ENCODE results near the gene SNX33. TPM values are rescaled to one million over a fixed set of nuclear protein-coding genes. Genes with fewer than 3 reads are reported as not detected.
A peak's percentile ranks its signal among the peaks of the same experiment; 100 is the strongest.

SNX33 gene
- total and polyA plus RNA-seq, 12 donors = 10.1 to 41.4 (median 19.3) TPM

DNA sequence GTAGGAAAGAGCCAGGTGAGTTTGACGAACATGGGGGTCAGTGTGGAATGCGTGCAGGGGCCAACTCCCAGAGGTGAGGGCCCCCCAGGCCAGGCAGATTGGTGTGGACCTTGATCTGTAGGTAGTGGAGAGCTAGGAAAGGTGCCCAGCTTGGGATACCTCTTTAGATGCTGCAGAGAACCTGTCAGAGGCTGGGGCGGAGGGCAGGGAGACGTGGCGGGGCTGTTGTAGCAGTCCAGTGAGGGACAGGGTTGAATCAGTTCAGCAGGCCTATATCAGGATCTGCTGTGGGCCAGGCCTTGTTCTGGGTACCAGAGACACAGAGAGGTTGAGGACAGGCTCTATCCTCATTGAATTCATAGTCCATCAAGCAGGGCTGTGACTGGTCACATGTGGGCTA, 8.6 kb downstream of the SNX33 start:
- TF ChIP-seq, protein P1, sequence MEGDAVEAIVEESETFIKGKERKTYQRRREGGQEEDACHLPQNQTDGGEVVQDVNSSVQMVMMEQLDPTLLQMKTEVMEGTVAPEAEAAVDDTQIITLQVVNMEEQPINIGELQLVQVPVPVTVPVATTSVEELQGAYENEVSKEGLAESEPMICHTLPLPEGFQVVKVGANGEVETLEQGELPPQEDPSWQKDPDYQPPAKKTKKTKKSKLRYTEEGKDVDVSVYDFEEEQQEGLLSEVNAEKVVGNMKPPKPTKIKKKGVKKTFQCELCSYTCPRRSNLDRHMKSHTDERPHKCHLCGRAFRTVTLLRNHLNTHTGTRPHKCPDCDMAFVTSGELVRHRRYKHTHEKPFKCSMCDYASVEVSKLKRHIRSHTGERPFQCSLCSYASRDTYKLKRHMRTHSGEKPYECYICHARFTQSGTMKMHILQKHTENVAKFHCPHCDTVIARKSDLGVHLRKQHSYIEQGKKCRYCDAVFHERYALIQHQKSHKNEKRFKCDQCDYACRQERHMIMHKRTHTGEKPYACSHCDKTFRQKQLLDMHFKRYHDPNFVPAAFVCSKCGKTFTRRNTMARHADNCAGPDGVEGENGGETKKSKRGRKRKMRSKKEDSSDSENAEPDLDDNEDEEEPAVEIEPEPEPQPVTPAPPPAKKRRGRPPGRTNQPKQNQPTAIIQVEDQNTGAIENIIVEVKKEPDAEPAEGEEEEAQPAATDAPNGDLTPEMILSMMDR (IDR thresholded peaks at IDR 0.05) = no peak
- no peak for TF ChIP-seq POLR2A (IDR thresholded peaks at IDR 0.05)
- Histone ChIP-seq H3K27me3 (no peaks in the 10 kb centered on the region), H3K36me3 (replicated peaks in 1 of 2) (peaks cover 0 to 18% of the 10 kb centered on the region in 2 donors), H3K9me3 (replicated peaks in 1 of 3) (no peaks in the 10 kb centered on the region), H3K27ac (no peak overlapping the region), H3K4me3 (no peak overlapping the region), H3K4me1 (replicated peaks in 1 of 2) (peaks cover 13 to 50% of the 10 kb centered on the region in 2 donors)
- intact Hi-C loops (cut with DNase I) = no loop called here
- 85 to 96% (median 95%) methylated on average over 5 of the region's 5 CpGs for WGBS, 4 donors
- no peak for DNase-seq

- intact Hi-C loops (cut with DNase I) = no loop called here
- 94 to 98% (median 94%) methylated on average over 17 to 22 of the region's 22 CpGs for WGBS, 4 donors
- H3K9me3 ChIP-seq (replicated peaks in 1 of 3) = no peaks in the 10 kb centered on the region
- peaks cover 9 to 49% of the 10 kb centered on the region in 2 donors for H3K4me1 ChIP-seq (replicated peaks in 1 of 2)
- TF ChIP-seq POLR2A (IDR thresholded peaks at IDR 0.05) = no peak
- TF ChIP-seq, protein P1 (IDR thresholded peaks at IDR 0.05) = no peak
- H3K27me3 ChIP-seq = no peaks in the 10 kb centered on the region
- peaks cover 0 to 18% of the 10 kb centered on the region in 2 donors for H3K36me3 ChIP-seq (replicated peaks in 1 of 2)
- no peak for DNase-seq
- no peak overlapping the region for H3K27ac ChIP-seq
- no peak overlapping the region for H3K4me3 ChIP-seq
Measured at GRCh38 chr15:75656813-75657212, 9.1 kb downstream of the SNX33 start.

DNA sequence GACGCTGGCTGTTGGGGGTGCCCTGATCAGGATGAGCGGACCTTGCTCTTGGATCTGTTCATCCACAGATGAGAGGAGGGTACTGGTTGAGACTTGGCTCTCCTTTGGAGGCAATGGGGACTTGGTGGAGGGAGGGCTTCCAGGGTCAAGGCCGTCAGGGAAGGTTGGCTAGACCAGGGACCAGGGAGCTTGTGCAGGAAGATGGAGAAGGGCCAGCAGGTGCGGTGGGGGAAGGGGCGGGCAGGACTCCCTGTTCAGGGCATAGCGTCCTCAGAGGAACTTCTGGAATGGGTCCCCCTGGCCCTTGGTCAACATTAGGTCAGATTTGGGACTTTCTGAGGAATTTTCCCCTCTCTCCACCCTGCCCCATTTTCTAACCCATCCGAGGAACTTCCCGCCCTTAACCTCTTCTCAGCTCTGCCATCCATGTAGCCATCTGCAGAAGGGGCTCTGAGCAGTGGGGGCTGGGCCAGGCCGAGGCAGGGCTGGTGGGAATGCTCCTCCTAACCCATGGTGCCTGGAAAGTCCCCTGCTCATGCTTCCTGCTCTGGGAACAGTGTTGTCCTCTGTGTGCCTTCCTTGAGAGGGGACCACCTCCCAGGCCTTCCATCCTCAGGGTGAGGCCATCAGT, 11.5 kb downstream of the SNX33 start:
- intact Hi-C loops (cut with DNase I) = no loop called here
- H3K9me3 ChIP-seq (replicated peaks in 1 of 3) = no peaks in the 10 kb centered on the region
- H3K4me3 ChIP-seq = no peak overlapping the region
- peaks cover 0 to 27% of the 10 kb centered on the region in 2 donors for H3K4me1 ChIP-seq (replicated peaks in 1 of 2)
- DNase-seq = no peak
- WGBS, 4 donors = 76 to 84% (median 80%) methylated on average over 6 to 9 of the region's 9 CpGs
- H3K36me3 ChIP-seq (replicated peaks in 1 of 2) = peaks cover 0 to 18% of the 10 kb centered on the region in 2 donors
- peak overlapping the region in 1 of 5 donors; percentile 85 for H3K27ac ChIP-seq
- no peak for TF ChIP-seq POLR2A (IDR thresholded peaks at IDR 0.05)
- TF ChIP-seq, protein P1 (IDR thresholded peaks at IDR 0.05) = no peak
- no peaks in the 10 kb centered on the region for H3K27me3 ChIP-seq

GRCh38 chr15:75659928-75660645, 12.4 kb downstream of the SNX33 start:
- H3K4me1 ChIP-seq (replicated peaks in 1 of 2) = peaks cover 0 to 19% of the 10 kb centered on the region in 2 donors
- WGBS, 4 donors = 79 to 91% (median 84%) methylated on average over 16 to 17 of the region's 17 CpGs

More at GRCh38 chr15:75659928-75660645, 12.4 kb downstream of the SNX33 start:
- H3K4me3 ChIP-seq = no peak overlapping the region
- peaks cover 0 to 18% of the 10 kb centered on the region in 2 donors for H3K36me3 ChIP-seq (replicated peaks in 1 of 2)
- H3K9me3 ChIP-seq (replicated peaks in 1 of 3) = no peaks in the 10 kb centered on the region
- no peak for DNase-seq
- TF ChIP-seq, protein P1 (IDR thresholded peaks at IDR 0.05) = no peak
- TF ChIP-seq POLR2A (IDR thresholded peaks at IDR 0.05) = no peak
- no peaks in the 10 kb centered on the region for H3K27me3 ChIP-seq
- peak overlapping the region in 2 of 5 donors; percentile 77 to 85 for H3K27ac ChIP-seq
- intact Hi-C loops (cut with DNase I) = no loop called here

All from adrenal gland (tissue), 12 donors.